ENCODE results near the gene ALPI. TPM values are rescaled to one million over a fixed set of nuclear protein-coding genes. Genes with fewer than 3 reads are reported as not detected.
"Not testable (repeated sequence)": the region's sequence is repeated elsewhere in the genome, so short reads cannot be mapped to it uniquely, and the experiment has no call there.

Gene ALPI
- total and polyA plus RNA-seq, 2 donors (not counting 3 experiments of a cell fraction or from before 2014, with no cell fraction given), result not detected

DNA sequence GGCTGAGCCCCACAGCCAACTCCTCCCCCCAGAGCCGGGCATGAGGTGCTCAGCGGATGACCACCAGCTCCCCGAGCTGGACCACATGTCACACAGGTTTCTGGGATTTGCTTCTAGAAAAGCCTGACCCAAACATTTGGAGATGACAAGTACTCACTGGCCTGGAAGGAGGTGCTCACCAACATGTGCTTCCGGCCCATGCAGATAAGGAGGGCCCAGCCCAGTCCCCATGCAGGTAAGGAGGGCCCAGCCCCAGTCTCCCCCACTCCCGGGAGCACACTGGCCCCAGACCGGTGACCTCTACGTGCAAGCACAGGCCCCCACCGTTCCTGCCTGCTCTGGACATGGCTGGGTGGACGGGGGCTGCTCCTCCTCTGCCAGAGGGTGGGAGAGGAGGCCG, 14.0 kb upstream of the ALPI start:
- H3K4me1 ChIP-seq (ENCODE audit: control insufficient read depth, extremely low read depth, insufficient read depth, low read length); H3K36me3 ChIP-seq (ENCODE audit: control insufficient read depth in 2 of 2, extremely low read depth in 1 of 2, insufficient read depth in 2 of 2, low read length in 2 of 2); H3K9me3 ChIP-seq (replicated peaks; ENCODE audit: control insufficient read depth, insufficient read depth, low read length); H3K4me2 ChIP-seq (ENCODE audit: insufficient read depth, low read length); POLR2A ChIA-PET; DNase-seq (ENCODE audit: low read depth, low spot score); intact Hi-C loops (cut with micrococcal nuclease); H3K27me3 ChIP-seq (ENCODE audit: control insufficient read depth in 2 of 2, insufficient read depth in 2 of 2, low read length in 2 of 2); BruUV-seq (replicated peaks); H3K9me1 ChIP-seq (replicated peaks; ENCODE audit: control insufficient read depth, extremely low read depth, insufficient read depth, low read length); dilution Hi-C loops (cut with MboI; ENCODE audit: extremely low pct_ligation_motif_present, low sequenced_read_pairs); FAIRE-seq; H3K9ac ChIP-seq (replicated peaks; ENCODE audit: extremely low read depth, insufficient read depth, low read length); H3K27ac ChIP-seq (ENCODE audit: insufficient read depth, low read depth, low read length); H3K79me2 ChIP-seq (ENCODE audit: control insufficient read depth, insufficient read depth, low read length); H4K20me1 ChIP-seq (replicated peaks; ENCODE audit: control insufficient read depth, extremely low read depth, insufficient read depth, low read length); H2AFZ ChIP-seq (ENCODE audit: low read depth, low read length); H3K4me3 ChIP-seq (replicated peaks in 1 of 3; ENCODE audit: insufficient read depth in 1 of 3, low read depth in 1 of 3, low read length in 3 of 3): not testable (repeated sequence)
- CTCF ChIA-PET, result interaction anchor here (1.5 to 2.8 kb wide), 2 partner anchors 517 to 541 kb away, joined by 5 to 11 read pairs; no protein-coding TSS in a partner anchor

DNA sequence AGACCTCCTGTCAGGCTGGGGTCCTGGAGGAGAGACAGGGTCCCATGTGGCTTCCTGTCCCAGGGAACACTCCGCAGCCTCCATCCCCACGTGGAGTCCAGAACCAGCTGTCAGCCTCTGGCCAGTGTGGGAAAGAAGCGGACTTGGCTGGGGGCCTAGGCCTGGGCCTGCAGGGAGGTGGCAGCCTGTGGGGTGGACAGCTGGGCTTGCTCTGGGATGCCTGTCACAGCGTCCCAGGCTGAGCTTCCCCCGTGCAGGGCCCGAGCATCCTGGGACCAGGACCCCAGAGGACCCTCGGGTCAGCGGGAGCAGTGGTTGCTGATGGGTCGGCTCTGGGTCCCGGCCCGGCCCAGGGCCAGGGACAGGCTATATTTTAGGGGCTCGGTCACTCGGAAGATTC, 13.5 kb upstream of the ALPI start:
- dilution Hi-C loops (cut with MboI; ENCODE audit: extremely low pct_ligation_motif_present, low sequenced_read_pairs); H3K9me1 ChIP-seq (replicated peaks; ENCODE audit: control insufficient read depth, extremely low read depth, insufficient read depth, low read length); H3K9ac ChIP-seq (replicated peaks; ENCODE audit: extremely low read depth, insufficient read depth, low read length); FAIRE-seq; H3K79me2 ChIP-seq (ENCODE audit: control insufficient read depth, insufficient read depth, low read length); H3K4me3 ChIP-seq (replicated peaks in 1 of 3; ENCODE audit: insufficient read depth in 1 of 3, low read depth in 1 of 3, low read length in 3 of 3); H2AFZ ChIP-seq (ENCODE audit: low read depth, low read length); DNase-seq (ENCODE audit: low read depth, low spot score); H3K36me3 ChIP-seq (ENCODE audit: control insufficient read depth in 2 of 2, extremely low read depth in 1 of 2, insufficient read depth in 2 of 2, low read length in 2 of 2); intact Hi-C loops (cut with micrococcal nuclease); H3K27ac ChIP-seq (ENCODE audit: insufficient read depth, low read depth, low read length); POLR2A ChIA-PET; H3K27me3 ChIP-seq (ENCODE audit: control insufficient read depth in 2 of 2, insufficient read depth in 2 of 2, low read length in 2 of 2); H3K4me1 ChIP-seq (ENCODE audit: control insufficient read depth, extremely low read depth, insufficient read depth, low read length); H3K4me2 ChIP-seq (ENCODE audit: insufficient read depth, low read length); H3K9me3 ChIP-seq (replicated peaks; ENCODE audit: control insufficient read depth, insufficient read depth, low read length); H4K20me1 ChIP-seq (replicated peaks; ENCODE audit: control insufficient read depth, extremely low read depth, insufficient read depth, low read length); BruUV-seq (replicated peaks): not testable (repeated sequence)
- CTCF ChIA-PET, result interaction anchor here (2.8 kb wide), 1 partner anchor 542 kb away, joined by 11 read pairs; no protein-coding TSS in a partner anchor

DNA sequence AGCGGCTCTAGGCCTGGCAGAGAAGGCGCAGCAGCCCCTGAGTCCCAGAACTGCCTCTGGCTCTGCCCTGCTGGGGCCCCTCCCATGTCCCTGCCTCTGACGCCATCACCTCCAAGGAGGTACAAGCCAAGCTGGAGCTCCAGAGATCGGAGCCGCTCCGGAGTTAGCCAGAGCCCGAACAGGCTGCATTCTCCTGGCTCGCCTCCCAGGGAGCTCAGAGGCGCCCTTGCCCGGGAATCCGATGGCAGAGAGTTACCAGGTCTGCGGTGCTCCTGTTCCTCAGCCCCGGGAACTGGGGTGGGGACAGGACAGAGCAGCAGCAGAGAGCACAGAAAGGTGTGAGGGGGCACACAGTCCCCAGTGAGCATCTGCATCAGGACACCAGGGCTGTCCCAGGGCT, 12.9 kb upstream of the ALPI start:
- POLR2A ChIA-PET; H4K20me1 ChIP-seq (replicated peaks; ENCODE audit: control insufficient read depth, extremely low read depth, insufficient read depth, low read length); dilution Hi-C loops (cut with MboI; ENCODE audit: extremely low pct_ligation_motif_present, low sequenced_read_pairs); H3K4me3 ChIP-seq (replicated peaks in 1 of 3; ENCODE audit: insufficient read depth in 1 of 3, low read depth in 1 of 3, low read length in 3 of 3); H3K4me1 ChIP-seq (ENCODE audit: control insufficient read depth, extremely low read depth, insufficient read depth, low read length); H3K9me1 ChIP-seq (replicated peaks; ENCODE audit: control insufficient read depth, extremely low read depth, insufficient read depth, low read length); H2AFZ ChIP-seq (ENCODE audit: low read depth, low read length); H3K9ac ChIP-seq (replicated peaks; ENCODE audit: extremely low read depth, insufficient read depth, low read length); BruUV-seq (replicated peaks); intact Hi-C loops (cut with micrococcal nuclease); DNase-seq (ENCODE audit: low read depth, low spot score); FAIRE-seq; H3K27me3 ChIP-seq (ENCODE audit: control insufficient read depth in 2 of 2, insufficient read depth in 2 of 2, low read length in 2 of 2); H3K79me2 ChIP-seq (ENCODE audit: control insufficient read depth, insufficient read depth, low read length); H3K27ac ChIP-seq (ENCODE audit: insufficient read depth, low read depth, low read length); H3K4me2 ChIP-seq (ENCODE audit: insufficient read depth, low read length); H3K36me3 ChIP-seq (ENCODE audit: control insufficient read depth in 2 of 2, extremely low read depth in 1 of 2, insufficient read depth in 2 of 2, low read length in 2 of 2); H3K9me3 ChIP-seq (replicated peaks; ENCODE audit: control insufficient read depth, insufficient read depth, low read length): not testable (repeated sequence)
- CTCF ChIA-PET, result interaction anchor here (2.8 kb wide), 1 partner anchor 542 kb away, joined by 11 read pairs; no protein-coding TSS in a partner anchor

DNA sequence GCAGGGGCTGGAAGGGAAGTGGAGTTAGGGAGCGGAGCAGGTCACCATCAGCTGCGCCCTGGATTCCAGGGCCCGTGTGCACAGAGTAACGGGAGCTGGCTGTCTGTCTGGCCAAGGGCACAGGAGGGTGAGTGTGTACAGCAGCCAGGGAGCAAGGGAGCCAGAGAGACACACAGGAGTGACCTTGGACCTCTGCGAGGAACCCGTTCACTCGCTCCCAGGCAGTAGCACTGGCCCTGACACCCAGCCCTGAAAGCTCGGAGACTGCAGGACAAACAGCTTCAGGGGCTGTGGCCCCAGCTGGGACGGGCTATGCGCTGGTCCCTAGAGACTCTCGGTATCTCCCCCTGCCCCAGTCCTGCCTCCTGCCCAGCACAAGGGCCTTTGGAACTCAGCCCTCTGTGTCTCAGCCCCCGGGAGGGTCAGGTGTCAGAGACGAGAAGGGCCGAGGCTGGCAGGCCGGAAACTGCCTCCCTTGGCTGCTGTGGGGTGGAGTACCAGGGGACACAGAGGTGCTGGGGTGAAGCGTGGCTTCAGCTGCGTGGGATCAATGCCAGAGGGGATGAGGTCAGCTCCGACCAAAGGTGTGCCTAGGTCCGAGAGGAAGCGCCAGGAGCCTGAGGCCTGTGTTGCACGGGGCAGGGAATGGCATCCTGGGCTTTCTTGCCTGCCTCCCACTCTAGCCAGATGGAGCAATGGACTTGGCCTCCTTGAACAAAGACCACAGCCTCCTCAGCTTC, 12.1 kb upstream of the ALPI start:
- intact Hi-C loops (cut with micrococcal nuclease), result not testable (repeated sequence)

More for the DNA sequence above, 12.1 kb upstream of the ALPI start:
- H3K4me2 ChIP-seq (ENCODE audit: insufficient read depth, low read length); BruUV-seq (replicated peaks); H3K79me2 ChIP-seq (ENCODE audit: control insufficient read depth, insufficient read depth, low read length); H3K9me1 ChIP-seq (replicated peaks; ENCODE audit: control insufficient read depth, extremely low read depth, insufficient read depth, low read length); H2AFZ ChIP-seq (ENCODE audit: low read depth, low read length); H3K4me3 ChIP-seq (replicated peaks in 1 of 3; ENCODE audit: insufficient read depth in 1 of 3, low read depth in 1 of 3, low read length in 3 of 3); DNase-seq (ENCODE audit: low read depth, low spot score); POLR2A ChIA-PET; dilution Hi-C loops (cut with MboI; ENCODE audit: extremely low pct_ligation_motif_present, low sequenced_read_pairs); H3K36me3 ChIP-seq (ENCODE audit: control insufficient read depth in 2 of 2, extremely low read depth in 1 of 2, insufficient read depth in 2 of 2, low read length in 2 of 2); H3K27ac ChIP-seq (ENCODE audit: insufficient read depth, low read depth, low read length); H3K9ac ChIP-seq (replicated peaks; ENCODE audit: extremely low read depth, insufficient read depth, low read length); H4K20me1 ChIP-seq (replicated peaks; ENCODE audit: control insufficient read depth, extremely low read depth, insufficient read depth, low read length); FAIRE-seq; H3K4me1 ChIP-seq (ENCODE audit: control insufficient read depth, extremely low read depth, insufficient read depth, low read length); H3K9me3 ChIP-seq (replicated peaks; ENCODE audit: control insufficient read depth, insufficient read depth, low read length); H3K27me3 ChIP-seq (ENCODE audit: control insufficient read depth in 2 of 2, insufficient read depth in 2 of 2, low read length in 2 of 2): not testable (repeated sequence)
- CTCF ChIA-PET, result interaction anchor here (0.9 to 1.5 kb wide), 6 partner anchors 9 to 545 kb away, joined by 3 to 9 read pairs (median 5); partner anchors contain the start of gene PRSS56

Data from endothelial cell of umbilical vein (primary cell).